HG03521 (cell line): Measurements from ENCODE around the gene MTHFD1.
A peak's percentile ranks its signal among the peaks of the same experiment; 100 is the strongest.

Source experiments
- ATAC-seq: cut with Tn5 transposase; IDR thresholded peaks from one replicate; pipeline ENCODE4 v1.9.1; 2021; ENCODE audit warnings: mild to moderate bottlenecking, moderate library complexity; ENCODE audit not compliant: unreplicated experiment

The MTHFD1 gene

DNA sequence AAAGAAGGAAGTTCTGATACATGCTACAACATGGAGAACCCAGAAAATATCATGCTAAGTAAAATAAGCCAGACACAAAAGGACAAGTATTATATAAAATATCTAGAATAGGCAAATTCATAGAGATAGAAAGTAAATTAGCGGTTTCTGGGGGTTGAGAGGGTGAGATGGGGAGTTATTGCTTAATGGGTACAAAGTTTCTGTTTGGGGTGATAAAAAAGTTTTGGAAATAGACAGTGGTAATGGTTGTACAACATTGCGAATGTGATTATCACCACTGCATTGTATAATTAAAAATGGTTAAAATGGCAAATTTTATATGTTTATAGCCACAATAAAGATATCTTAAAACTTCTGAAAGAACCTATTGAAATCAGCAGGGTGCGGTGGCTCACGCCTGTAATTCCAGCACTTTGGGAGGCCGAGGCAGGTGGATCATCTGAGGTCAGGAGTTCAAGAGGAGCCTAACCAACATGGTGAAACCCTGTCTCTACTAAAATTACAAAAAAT lies 100.5 kb downstream of the MTHFD1 start:
- ATAC-seq, result no peak

- no peak for ATAC-seq
These were observed 103.5 kb downstream of the MTHFD1 start for GRCh38 chr14:64491637-64492036.

GRCh38 chr14:64493455-64493854 lies 105.3 kb downstream of the MTHFD1 start:
- ATAC-seq, result no peak

DNA sequence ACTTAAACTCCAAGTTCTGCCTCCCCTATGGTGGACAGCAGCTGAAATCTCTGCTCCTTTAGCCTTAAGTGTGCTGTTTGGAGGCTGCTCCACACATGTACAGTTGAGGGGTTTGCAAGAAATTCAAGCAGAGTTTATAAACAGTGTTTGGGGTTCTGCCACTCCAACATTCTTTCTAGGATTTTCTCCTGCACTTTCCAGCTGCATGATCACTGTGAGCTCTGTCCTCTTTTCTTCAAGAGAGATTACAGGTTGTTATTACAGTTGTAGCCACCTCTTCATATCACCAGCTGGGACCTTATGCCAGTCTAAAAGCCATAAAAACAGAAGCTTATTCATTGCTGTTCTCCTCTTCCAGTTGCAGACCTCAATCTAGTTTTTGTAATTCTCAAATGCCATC lies 107.1 kb downstream of the MTHFD1 start:
- no peak for ATAC-seq

DNA sequence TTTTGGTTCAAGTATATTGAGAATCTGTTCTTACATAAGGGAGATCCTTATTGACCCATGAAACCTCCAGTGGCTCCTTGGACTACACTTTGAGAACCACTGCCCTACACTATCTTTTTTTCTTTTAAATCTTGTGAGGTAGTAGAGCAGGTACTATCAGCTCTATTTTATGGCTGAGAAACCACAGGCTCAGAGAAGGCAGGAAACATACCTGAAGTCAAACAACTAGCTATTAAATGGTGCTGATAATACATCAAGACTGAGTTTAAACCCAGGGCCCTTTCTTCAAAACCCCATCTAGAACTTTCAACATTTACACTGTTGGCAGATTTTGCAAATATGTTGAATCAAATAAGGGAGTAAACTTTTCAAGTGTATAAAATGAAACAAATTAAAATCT lies 108.6 kb downstream of the MTHFD1 start:
- ATAC-seq, result no peak

GRCh38 chr14:64500088-64500487 lies 111.9 kb downstream of the MTHFD1 start:
- ATAC-seq, result no peak

- ATAC-seq, result no peak
These were observed 113.4 kb downstream of the MTHFD1 start for GRCh38 chr14:64501411-64502171.

DNA sequence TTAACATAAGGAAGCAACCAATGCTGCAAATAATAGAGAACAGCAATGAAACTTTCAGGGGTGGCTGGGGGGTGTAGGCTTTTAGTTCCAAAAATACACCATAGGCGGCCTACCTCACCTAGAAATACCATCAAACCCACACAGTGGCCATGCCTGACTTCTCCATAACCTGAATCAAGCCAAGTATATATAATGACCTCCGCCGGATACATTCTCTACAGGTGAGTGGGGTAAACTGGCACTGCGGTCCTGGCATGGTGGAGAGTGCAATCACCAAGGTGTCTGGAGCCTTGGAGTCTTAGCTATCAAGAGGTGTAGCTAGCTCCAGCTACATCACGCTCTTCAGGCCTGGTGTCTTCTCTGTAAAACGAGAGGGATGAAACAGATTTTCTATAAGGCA lies 114.3 kb downstream of the MTHFD1 start:
- no peak for ATAC-seq

- no peak for ATAC-seq
These were observed 114.8 kb downstream of the MTHFD1 start for GRCh38 chr14:64502887-64503433.

DNA sequence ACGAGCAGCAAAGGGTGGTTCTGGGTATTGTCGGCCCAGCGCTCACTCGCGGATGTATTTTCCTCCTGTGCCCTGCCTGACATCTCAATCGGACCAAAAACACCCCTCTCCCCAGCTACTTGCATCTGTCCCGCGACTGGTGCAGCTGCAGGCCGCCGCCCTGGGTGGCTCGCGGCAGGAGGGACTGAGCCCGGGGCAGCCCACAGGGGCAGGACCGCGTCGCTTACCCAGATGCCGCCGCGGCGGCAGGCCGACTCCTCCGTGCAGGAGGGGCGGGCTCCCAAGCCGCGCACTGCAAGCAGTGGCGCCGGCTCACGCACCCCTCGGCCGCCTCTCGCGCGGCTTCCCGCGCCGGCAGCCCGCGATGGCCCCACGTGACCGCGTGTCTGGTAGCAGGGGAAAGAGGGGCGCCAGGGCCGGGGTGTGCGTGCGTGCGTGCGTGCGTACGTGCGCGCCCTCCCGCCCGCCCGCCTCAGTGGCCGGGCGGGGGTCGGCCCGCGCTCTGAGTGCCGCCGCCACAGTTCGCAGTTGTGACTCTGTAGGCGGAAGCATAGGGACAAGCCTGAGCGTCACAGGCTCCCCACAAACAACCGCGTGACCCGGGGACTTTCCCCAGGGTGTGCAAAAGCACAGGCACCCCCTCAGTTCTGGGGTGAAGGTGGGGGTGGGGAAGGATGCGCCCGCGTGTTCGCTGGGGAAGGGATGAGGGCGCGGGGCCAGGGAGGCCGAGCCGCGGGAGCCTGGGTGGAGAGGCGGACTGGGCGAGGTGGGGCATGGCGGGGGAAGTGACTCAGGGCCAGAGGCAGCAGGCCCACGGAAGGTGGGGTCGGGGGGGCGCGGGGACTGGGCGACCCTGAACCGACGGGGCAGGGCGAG lies 115.5 kb downstream of the MTHFD1 start, which contains the start of gene ZBTB25:
ZBTB25 (minus strand) TSS at position 405 of the 876 bp plus-strand sequence. CDS start 13,305 bp downstream, outside the sequence.
- peak; percentile 59 for ATAC-seq

GRCh38 chr14:64504310-64504896 lies 116.2 kb downstream of the MTHFD1 start, which contains the start of gene ZBTB1:
Gene ZBTB1 (plus strand): TSS chr14:64504770. CDS start chr14:64521505, 16,735 bp downstream.
- peak; percentile 19 for ATAC-seq

- peak; percentile 18 for ATAC-seq
These were observed 117.0 kb downstream of the MTHFD1 start for GRCh38 chr14:64504897-64505794.

DNA sequence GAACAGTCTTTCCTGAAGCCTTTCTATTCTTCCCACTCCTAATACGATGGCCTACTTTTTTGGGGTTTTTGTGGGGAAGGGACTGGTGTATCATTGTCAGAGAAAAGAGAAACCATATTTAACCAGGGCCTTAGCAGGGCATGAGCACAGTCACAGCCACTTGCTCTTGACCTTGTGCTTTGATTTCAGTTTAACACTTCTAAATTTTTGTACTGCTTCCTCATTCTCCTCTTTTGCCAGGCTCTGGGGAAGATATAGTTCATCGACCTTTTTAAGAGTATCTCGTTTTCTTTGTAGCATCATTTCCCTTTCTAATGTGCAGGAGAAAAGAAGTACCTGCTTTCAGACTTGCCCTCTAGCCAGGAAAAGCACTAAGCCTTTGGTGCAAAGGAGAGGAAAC lies 118.6 kb downstream of the MTHFD1 start:
- ATAC-seq, result no peak

GRCh38 chr14:64507376-64508156 lies 119.4 kb downstream of the MTHFD1 start:
- ATAC-seq, result no peak

GRCh38 chr14:64508215-64508776 lies 120.1 kb downstream of the MTHFD1 start:
- no peak for ATAC-seq

DNA sequence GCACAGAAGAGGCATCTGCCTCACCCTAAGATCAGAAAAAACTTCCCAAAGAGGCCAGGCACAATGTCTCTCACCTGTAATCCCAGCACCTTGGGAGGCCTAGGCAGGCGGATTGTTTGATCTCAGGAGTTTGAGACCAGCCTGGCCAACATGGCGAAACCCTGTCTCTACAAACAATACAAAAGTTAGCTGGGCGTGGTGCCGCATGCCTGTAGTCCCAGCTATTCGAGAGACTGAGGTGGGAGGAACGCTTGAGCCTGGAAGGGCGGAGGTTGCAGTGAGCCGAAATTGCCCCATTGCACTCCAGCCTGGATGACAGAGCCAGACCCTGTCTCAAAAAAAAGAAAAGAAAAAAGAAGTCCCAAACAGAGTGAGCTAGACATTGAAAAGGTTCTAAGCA lies 120.9 kb downstream of the MTHFD1 start:
- ATAC-seq, result no peak
